Lung (tissue), 12 donors: ENCODE data around the gene CTPS1. TPM values are rescaled to one million over a fixed set of nuclear protein-coding genes. Genes with fewer than 3 reads are reported as not detected.

Source experiments
- ATAC-seq: fragments of 200-7000 bp; cut with Tn5 transposase; one replicate; pipeline ENCODE4 v1.9.1; 2020; ENCODE audit warnings: moderate number of reproducible peaks; ENCODE audit not compliant: insufficient read depth, low FRiP score
- DNase-seq, 3 donors: peaks; one replicate each; pipeline ENCODE4 v3.0.0-alpha.2; 2013 to 2017
- H3K27ac ChIP-seq, 2 donors: one replicate each; pipeline ENCODE4 v1.5.1; 2013; ENCODE audit warnings: mild to moderate bottlenecking in 2 of 2, moderate library complexity in 2 of 2, control low read depth in 1 of 2, inconsistent platforms in 1 of 2, low read depth in 1 of 2, low read length in 1 of 2
- H3K27me3 ChIP-seq, 3 donors: one replicate each; pipeline ENCODE4 v1.5.1; 2013; ENCODE audit warnings: low read length in 2 of 3; ENCODE audit not compliant: control insufficient read depth in 3 of 3, insufficient read depth in 3 of 3
- H3K36me3 ChIP-seq, 4 donors: one replicate each; pipeline ENCODE4 v1.5.1; 2013; ENCODE audit warnings: low read length in 4 of 4, mild to moderate bottlenecking in 1 of 4, moderate library complexity in 1 of 4; ENCODE audit not compliant: control insufficient read depth in 4 of 4, insufficient read depth in 4 of 4
- H3K4me1 ChIP-seq, 5 donors: one replicate each; pipeline ENCODE4 v1.5.1; 2013; ENCODE audit warnings: low read length in 5 of 5, mild to moderate bottlenecking in 2 of 5, moderate library complexity in 1 of 5; ENCODE audit not compliant: control insufficient read depth in 5 of 5, insufficient read depth in 5 of 5
- H3K4me3 ChIP-seq: one replicate; pipeline ENCODE4 v1.5.1; 2013; ENCODE audit warnings: mild to moderate bottlenecking, control low read depth, moderate library complexity
- H3K9ac ChIP-seq, 2 donors: one replicate each; pipeline ENCODE4 v1.5.1; 2013; ENCODE audit warnings: low read length in 2 of 2, control low read depth in 1 of 2; ENCODE audit not compliant: insufficient read depth in 1 of 2
- H3K9me3 ChIP-seq, 4 donors: one replicate each; pipeline ENCODE4 v1.5.1; 2013; ENCODE audit warnings: low read length in 3 of 4, mild to moderate bottlenecking in 1 of 4, moderate library complexity in 1 of 4; ENCODE audit not compliant: control insufficient read depth in 4 of 4, insufficient read depth in 3 of 4
- CTCF ChIP-seq: IDR thresholded peaks from 2 replicates; pipeline ENCODE4 v1.5.1; 2012; ENCODE audit warnings: mild to moderate bottlenecking; ENCODE audit errors: control extremely low read depth, extremely low read depth
- WGBS, 2 donors: extraction: QIAGEN DNeasy Blood & Tissue Kit; methylation state at CpG; one replicate each; pipeline ENCODE4 v1.1.7; 2013; 5-methylcytosine and 5-hydroxymethylcytosine counted together
- polyA plus RNA-seq, 2 donors: library from polyadenylated mRNA; stranded (reverse); fragments of 200-250 nt; gene quantifications; one replicate each; pipeline ENCODE4 v1.2.1, GENCODE V29; 2013
- total RNA-seq, 2 donors: library from RNA; depleted of rRNA in 1 of 2; stranded (reverse); fragments of >200 nt in 1 of 2; gene quantifications; one replicate each; pipeline ENCODE4 v1.2.1, GENCODE V29; 2014 to 2021
- donor health status: control.
- donor health status: control.
- donor health status: Bipolar disorder and iron deficiency.
- donor health status: healthy.
- donor health status: DM: yes; HTN: yes; CAD: no.

Gene CTPS1
- total and polyA plus RNA-seq, 4 donors = 10.6 to 26.0 (median 19.5) TPM

- no peak overlapping the region for H3K4me3 ChIP-seq
- H3K36me3 ChIP-seq = peaks cover 7 to 30% (median 14%) of the 10 kb centered on the region in 4 donors
- TF ChIP-seq CTCF = no peak
- peaks cover 0 to 2% (median 0%) of the 10 kb centered on the region in 4 donors for H3K9me3 ChIP-seq
- H3K9ac ChIP-seq = no peak overlapping the region
- no peak for DNase-seq
- no peaks in the 10 kb centered on the region for H3K27me3 ChIP-seq
- ATAC-seq = no peak
- peaks cover 0 to 2% (median 0%) of the 10 kb centered on the region in 5 donors for H3K4me1 ChIP-seq
- no peak overlapping the region for H3K27ac ChIP-seq
- WGBS, 2 donors = 92 to 99% methylated on average over 3 of the region's 3 CpGs
Observed at GRCh38 chr1:41037116-41037903, 57.8 kb downstream of the CTPS1 start.

GRCh38 chr1:41038110-41038509 lies 58.6 kb downstream of the CTPS1 start:
- WGBS, 2 donors = 96 to 97% methylated on average over 5 of the region's 5 CpGs
- TF ChIP-seq CTCF = no peak
- H3K9ac ChIP-seq = no peak overlapping the region
- ATAC-seq (no peak), DNase-seq (no peak)
- peaks cover 0 to 2% (median 0%) of the 10 kb centered on the region in 5 donors for H3K4me1 ChIP-seq
- no peak overlapping the region for H3K27ac ChIP-seq
- H3K36me3 ChIP-seq = peaks cover 10 to 28% (median 14%) of the 10 kb centered on the region in 4 donors
- no peak overlapping the region for H3K4me3 ChIP-seq
- H3K9me3 ChIP-seq = peaks cover 0 to 2% (median 0%) of the 10 kb centered on the region in 4 donors
- no peaks in the 10 kb centered on the region for H3K27me3 ChIP-seq

GRCh38 chr1:41041614-41042270 lies 62.2 kb downstream of the CTPS1 start:
- no peak overlapping the region for H3K27ac ChIP-seq
- no peak for ATAC-seq
- peaks cover 0 to 14% (median 0%) of the 10 kb centered on the region in 5 donors for H3K4me1 ChIP-seq
- no peak for DNase-seq
- no peak overlapping the region for H3K9ac ChIP-seq
- no peaks in the 10 kb centered on the region for H3K27me3 ChIP-seq
- peaks cover 0 to 2% (median 0%) of the 10 kb centered on the region in 4 donors for H3K9me3 ChIP-seq
- no peak for TF ChIP-seq CTCF
- peaks cover 16 to 25% (median 16%) of the 10 kb centered on the region in 4 donors for H3K36me3 ChIP-seq
- 93 to 95% methylated on average over 3 of the region's 3 CpGs for WGBS, 2 donors
- H3K4me3 ChIP-seq = no peak overlapping the region
